Vagina (tissue), 2 donors: ENCODE measurements around the gene KLB.

ENCODE experiments used
- CTCF ChIP-seq, 3 experiments: fragments of 450-650 bp in 2 of 3; fragments of 200-600 bp in 1 of 3; sonication (generic) in 1 of 3; IDR thresholded peaks; one replicate each; pipeline ENCODE4 v1.5.1; 2017 to 2019; ENCODE audit warnings: antibody characterized with exemption in 3 of 3, mild to moderate bottlenecking in 2 of 3, moderate library complexity in 2 of 3
- POLR2A ChIP-seq, 2 donors: fragments of 450-650 bp; IDR thresholded peaks; one replicate each; pipeline ENCODE4 v1.6.1; 2017; ENCODE audit warnings: antibody characterized with exemption in 2 of 2, mild to moderate bottlenecking in 2 of 2, moderate library complexity in 2 of 2

GRCh38 chr4:39410415-39410814, 3.7 kb downstream of the KLB start:
- TF ChIP-seq POLR2A (IDR thresholded peaks at IDR 0.05), result no peak
- no peak for TF ChIP-seq CTCF (IDR thresholded peaks at IDR 0.05)
